ENCODE data around the gene GLI3.

Gene GLI3

DNA sequence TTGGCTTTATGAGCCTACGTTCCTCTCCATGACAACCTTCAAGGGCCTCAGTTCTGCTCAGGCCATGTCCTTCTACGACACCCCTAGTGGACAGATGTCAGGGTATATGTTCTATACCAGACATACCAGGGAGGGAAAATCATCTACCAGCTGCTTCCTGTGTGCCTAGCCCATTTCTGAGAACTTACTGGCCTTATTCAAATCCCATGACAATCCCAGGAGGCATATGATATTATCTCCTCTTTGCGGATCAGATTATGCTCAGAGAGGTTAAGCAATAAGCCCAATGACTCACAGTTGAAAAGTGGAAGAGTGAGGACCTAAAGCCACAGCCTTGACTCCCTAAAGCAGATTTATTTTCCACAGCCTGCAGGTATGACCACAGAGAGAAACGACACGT is 139.3 kb downstream of the GLI3 start:
- no peak overlapping the region for H3K4me3 ChIP-seq (ENCODE audit: severe bottlenecking)
- peaks cover 34% of the 10 kb centered on the region for H3K4me1 ChIP-seq (ENCODE audit: insufficient read depth, poor library complexity, severe bottlenecking)
- peak overlapping the region; percentile 67 for H3K27ac ChIP-seq (ENCODE audit: poor library complexity, severe bottlenecking)
- H3K36me3 ChIP-seq (ENCODE audit: low read depth) = no peaks in the 10 kb centered on the region; the same call in 1 of the 2 replicates
- TF ChIP-seq, protein P1, sequence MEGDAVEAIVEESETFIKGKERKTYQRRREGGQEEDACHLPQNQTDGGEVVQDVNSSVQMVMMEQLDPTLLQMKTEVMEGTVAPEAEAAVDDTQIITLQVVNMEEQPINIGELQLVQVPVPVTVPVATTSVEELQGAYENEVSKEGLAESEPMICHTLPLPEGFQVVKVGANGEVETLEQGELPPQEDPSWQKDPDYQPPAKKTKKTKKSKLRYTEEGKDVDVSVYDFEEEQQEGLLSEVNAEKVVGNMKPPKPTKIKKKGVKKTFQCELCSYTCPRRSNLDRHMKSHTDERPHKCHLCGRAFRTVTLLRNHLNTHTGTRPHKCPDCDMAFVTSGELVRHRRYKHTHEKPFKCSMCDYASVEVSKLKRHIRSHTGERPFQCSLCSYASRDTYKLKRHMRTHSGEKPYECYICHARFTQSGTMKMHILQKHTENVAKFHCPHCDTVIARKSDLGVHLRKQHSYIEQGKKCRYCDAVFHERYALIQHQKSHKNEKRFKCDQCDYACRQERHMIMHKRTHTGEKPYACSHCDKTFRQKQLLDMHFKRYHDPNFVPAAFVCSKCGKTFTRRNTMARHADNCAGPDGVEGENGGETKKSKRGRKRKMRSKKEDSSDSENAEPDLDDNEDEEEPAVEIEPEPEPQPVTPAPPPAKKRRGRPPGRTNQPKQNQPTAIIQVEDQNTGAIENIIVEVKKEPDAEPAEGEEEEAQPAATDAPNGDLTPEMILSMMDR (IDR thresholded peaks at IDR 0.05; ENCODE audit: poor library complexity, severe bottlenecking) = peak; percentile 41
- H3K9me3 ChIP-seq (ENCODE audit: severe bottlenecking) = no peaks in the 10 kb centered on the region
- no peak for DNase-seq (ENCODE audit: low spot score)
- ATAC-seq (ENCODE audit: low read depth) = peak; percentile 85
- H3K27me3 ChIP-seq (ENCODE audit: insufficient read depth, poor library complexity, severe bottlenecking) = no peaks in the 10 kb centered on the region

DNA sequence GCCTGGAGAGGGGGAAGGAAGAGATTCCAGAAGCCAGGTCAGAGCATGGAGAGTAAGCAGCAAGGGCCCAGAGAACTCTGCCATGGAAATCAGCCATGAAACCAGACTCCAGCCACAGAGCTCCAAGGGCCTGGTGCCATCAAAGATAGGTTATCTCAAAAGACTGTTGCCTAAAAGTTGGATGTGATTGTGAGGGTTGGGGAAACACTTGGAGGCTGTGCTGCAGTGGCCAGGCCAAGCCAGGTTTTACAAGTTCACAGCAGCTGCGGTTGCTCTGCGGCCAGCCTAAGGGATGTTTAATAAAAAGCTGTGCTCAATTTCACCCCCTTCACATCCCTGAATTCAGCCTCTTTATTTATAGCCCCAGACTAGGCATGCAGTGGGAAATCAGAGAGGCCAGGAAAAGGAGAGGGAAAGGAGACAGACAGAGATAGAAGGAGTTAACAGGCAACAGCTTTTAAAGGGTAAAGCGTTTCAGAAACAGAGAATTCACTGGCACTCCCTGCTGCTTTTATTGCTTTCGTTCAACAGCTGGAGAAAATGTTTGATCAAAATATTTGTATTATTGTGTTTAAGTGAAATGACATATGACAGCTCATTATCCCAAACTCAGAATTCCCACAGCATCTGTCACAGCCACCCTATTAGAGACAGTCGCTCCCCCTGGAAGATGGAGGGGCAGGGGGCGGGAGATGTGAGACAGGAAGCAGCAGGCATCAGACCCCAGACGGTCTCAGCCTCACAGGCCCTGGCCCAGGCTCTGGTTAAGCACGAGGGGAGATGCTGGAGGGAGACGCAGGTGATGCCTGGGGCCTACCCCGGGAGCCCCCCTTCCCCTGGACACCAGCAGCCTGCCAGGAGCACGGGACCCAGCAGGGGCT is 140.1 kb downstream of the GLI3 start:
- DNase-seq (ENCODE audit: low spot score) (no peak), ATAC-seq (ENCODE audit: low read depth) (no peak)
- Histone ChIP-seq H3K27ac (ENCODE audit: poor library complexity, severe bottlenecking) (peak overlapping the region; percentile 67), H3K4me3 (ENCODE audit: severe bottlenecking) (no peak overlapping the region), H3K9me3 (ENCODE audit: severe bottlenecking) (no peaks in the 10 kb centered on the region), H3K27me3 (ENCODE audit: insufficient read depth, poor library complexity, severe bottlenecking) (no peaks in the 10 kb centered on the region), H3K4me1 (ENCODE audit: insufficient read depth, poor library complexity, severe bottlenecking) (peaks cover 34% of the 10 kb centered on the region), H3K36me3 (ENCODE audit: low read depth) (no peaks in the 10 kb centered on the region; the same call in 1 of the 2 replicates)
- TF ChIP-seq, protein P1 (IDR thresholded peaks at IDR 0.05; ENCODE audit: poor library complexity, severe bottlenecking) = no peak

DNA sequence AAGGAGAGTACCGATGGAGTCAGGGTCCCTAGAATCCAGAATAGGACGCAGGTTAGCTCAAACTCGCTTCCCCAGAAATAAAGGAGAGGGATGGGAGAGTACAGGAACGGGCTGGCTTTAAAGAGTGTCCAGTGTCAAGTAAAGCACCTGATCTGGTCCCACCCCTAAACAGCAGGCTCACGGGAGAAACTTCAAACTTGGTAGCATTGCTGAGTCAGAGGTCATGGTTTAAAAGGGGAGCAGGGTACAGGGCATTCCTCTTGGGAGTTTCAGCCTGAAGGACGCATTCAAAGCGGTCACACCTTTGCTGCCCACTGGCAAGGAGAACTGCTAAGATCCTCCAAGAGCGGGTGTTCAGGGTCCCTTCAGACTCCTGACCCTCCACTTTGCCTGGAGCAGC is 140.7 kb downstream of the GLI3 start:
- DNase-seq (ENCODE audit: low spot score) = no peak
- Histone ChIP-seq H3K36me3 (ENCODE audit: low read depth) (no peaks in the 10 kb centered on the region; the same call in 1 of the 2 replicates), H3K9me3 (ENCODE audit: severe bottlenecking) (no peaks in the 10 kb centered on the region), H3K27me3 (ENCODE audit: insufficient read depth, poor library complexity, severe bottlenecking) (no peaks in the 10 kb centered on the region), H3K27ac (ENCODE audit: poor library complexity, severe bottlenecking) (peak overlapping the region; percentile 67), H3K4me1 (ENCODE audit: insufficient read depth, poor library complexity, severe bottlenecking) (peaks cover 34% of the 10 kb centered on the region), H3K4me3 (ENCODE audit: severe bottlenecking) (no peak overlapping the region)
- TF ChIP-seq, protein P1 (IDR thresholded peaks at IDR 0.05; ENCODE audit: poor library complexity, severe bottlenecking) = no peak
- ATAC-seq (ENCODE audit: low read depth) = no peak

DNA sequence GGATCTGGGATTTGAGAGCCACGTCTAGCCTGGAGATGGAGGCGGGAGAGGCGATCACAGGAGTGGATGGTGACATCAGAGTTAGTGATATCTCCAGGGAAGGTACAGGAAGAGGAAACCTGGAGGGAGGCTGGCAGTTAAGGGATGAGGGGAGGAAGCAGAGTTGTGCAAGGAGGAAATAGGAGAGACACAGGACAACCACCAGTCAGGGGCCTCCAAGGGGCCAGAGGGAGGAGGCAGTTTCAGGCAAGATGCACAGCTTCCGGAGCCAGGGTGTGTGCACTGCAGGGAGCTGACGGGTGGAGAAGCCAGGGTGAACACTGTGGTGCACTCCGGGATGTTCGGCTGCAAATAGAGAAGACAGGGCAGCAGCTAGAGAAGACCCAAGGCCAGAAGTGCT is 141.2 kb downstream of the GLI3 start:
- H3K36me3 ChIP-seq (ENCODE audit: low read depth) = no peaks in the 10 kb centered on the region; the same call in 1 of the 2 replicates
- no peaks in the 10 kb centered on the region for H3K27me3 ChIP-seq (ENCODE audit: insufficient read depth, poor library complexity, severe bottlenecking)
- no peak for DNase-seq (ENCODE audit: low spot score)
- H3K4me1 ChIP-seq (ENCODE audit: insufficient read depth, poor library complexity, severe bottlenecking) = peaks cover 34% of the 10 kb centered on the region
- no peak overlapping the region for H3K27ac ChIP-seq (ENCODE audit: poor library complexity, severe bottlenecking)
- H3K9me3 ChIP-seq (ENCODE audit: severe bottlenecking) = no peaks in the 10 kb centered on the region
- TF ChIP-seq, protein P1 (IDR thresholded peaks at IDR 0.05; ENCODE audit: poor library complexity, severe bottlenecking) = no peak
- H3K4me3 ChIP-seq (ENCODE audit: severe bottlenecking) = no peak overlapping the region
- ATAC-seq (ENCODE audit: low read depth) = no peak

All from RWPE2 (cell line).